TTC549 (cell line): ENCODE results near the gene MYO5B.

Source experiments
- FAIRE-seq: peaks from 2 replicates; lab custom pipeline; 2012; peaks lifted over from hg19 to GRCh38; lab: Jason Lieb, UNC

MYO5B gene

DNA sequence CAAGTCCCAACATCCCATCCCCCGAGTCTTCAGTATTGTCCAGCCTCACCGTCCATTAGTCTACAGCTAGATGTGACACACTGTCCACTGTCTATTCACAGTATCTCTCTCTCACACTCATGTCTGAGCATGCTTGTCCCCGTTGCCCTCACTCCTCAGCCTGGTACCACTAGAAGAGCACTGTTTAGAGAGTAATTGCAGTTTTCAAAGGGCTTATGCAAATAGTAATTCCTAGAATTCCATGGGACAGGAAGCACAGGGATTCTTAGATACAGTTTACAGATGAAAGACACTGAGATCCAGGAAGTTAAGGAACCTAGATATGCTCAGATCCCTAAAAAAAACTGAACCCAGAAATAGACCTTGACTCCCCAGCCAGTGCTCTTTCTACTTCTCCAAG lies 125.5 kb downstream of the MYO5B start:
- FAIRE-seq, result no peak

DNA sequence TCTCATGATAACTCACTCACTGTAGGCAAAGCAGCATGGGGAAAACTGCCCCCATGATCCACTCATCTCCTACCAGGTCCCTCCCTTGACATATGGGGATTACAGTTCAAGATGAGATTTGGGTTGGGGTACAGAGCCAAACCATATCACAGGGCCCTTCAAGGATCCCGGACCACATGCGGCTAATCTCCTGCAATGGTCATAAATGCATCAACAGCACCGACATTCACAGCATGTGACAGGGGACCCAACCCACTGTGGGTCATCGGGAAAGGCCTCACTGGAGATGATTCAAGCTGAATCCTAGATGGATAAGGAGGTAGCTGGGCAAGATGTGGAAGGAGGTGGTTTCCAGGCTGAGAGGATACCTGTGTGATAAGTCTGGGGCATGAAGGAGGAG lies 129.4 kb downstream of the MYO5B start:
- FAIRE-seq, result no peak

DNA sequence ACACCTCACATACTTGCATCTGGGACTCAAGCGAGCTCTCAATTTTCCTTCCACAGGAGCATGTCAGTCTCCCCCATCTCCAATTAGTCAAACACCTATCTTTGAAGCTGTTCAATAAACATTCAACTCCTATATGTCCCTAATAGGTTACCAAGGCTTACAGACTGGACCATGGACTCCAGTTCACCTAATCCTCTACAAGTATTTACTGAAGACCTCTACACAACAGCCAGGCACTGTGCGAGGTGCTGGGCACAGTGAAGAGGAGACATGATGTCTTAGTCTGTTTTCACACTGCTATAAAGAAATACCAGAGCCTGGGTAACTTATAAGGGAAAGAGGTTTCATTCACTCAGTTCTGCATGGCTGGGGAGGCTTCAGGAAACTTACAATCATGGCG lies 129.9 kb downstream of the MYO5B start:
- no peak for FAIRE-seq

DNA sequence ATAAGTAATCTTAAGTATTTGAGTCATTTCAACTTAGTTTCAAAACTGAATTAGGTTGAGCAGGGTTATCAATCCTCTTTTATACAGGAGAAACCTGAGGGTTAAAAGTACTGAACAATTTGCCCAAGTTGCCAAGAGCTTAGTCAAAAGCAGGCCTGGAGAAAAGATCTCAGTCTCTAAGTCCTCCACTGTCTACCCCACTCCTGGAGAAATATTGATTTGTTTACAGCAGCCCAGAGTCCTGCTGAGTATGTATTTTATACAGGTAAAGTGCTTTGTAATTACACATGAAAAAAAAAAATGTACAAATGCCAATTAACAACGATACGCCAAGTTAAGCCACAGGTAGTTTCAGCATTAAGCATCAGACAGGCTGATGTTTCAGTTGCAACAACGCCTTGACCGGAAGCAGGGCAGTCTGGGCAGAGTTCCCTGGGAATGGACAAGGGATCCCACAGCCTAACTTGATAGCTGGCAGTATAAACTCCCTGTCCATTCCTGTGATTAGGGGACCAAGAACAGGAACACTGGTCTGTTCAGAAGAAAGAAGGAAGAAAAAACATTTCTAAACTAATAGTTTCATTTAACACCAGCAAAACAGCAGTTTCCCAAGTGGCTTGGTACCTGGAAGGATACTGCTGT lies 132.9 kb downstream of the MYO5B start:
- FAIRE-seq, result no peak

DNA sequence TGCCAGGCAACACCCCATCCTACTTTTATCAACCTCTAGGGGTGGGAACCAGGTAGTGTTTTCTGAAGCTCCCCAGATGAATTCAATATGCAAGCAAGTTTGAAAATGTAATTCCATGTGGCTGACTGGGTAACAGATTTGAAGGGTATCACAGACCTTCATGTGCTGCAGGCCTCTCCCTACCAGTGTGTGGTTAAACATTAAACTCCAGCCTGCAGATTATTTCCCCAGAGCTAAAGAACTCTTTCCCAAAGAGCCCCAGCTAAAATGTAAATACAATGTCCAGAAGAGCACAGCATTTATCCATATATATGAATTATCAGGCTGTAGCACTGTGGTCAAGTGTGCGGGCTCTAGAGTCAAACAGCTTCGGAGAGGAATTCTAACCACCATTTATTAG lies 134.1 kb downstream of the MYO5B start:
- no peak for FAIRE-seq

DNA sequence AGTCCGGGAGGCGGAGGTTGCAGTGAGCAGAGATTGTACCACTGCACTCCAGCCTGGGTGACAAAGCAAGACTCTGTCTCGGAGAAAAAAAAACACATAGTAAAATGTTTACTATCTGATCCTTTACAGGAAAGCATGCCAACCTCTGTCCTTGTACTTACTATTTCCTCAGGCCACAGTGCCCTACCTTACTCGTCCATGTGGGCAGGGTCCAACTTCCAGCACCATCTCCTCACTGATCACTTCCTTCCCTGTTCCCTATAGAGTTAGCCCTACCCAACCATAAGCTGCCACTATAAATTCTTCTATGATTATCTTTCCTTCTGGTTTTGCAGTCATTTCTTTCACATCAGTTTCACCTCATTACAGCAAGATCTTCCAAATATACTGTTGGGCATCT lies 136.2 kb downstream of the MYO5B start:
- no peak for FAIRE-seq

DNA sequence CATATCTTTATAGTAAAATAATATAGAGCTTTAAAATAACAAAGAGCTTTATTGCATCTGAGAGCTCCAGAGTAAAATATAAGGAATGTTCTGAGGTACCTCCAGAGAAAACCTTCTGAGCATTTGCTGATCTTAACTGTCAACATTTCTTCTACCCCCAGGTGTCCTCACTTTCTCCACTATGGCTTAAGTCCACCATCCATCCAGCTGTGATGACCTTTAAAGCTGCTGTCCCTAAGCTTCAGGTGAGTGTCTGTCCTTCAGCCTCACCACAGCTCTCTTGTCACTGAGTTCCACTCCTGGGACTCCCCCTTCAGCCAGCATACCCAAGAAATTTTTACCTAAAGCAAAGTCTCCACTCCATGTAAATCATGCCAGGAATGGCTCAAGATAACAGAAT lies 137.9 kb downstream of the MYO5B start:
- no peak for FAIRE-seq

DNA sequence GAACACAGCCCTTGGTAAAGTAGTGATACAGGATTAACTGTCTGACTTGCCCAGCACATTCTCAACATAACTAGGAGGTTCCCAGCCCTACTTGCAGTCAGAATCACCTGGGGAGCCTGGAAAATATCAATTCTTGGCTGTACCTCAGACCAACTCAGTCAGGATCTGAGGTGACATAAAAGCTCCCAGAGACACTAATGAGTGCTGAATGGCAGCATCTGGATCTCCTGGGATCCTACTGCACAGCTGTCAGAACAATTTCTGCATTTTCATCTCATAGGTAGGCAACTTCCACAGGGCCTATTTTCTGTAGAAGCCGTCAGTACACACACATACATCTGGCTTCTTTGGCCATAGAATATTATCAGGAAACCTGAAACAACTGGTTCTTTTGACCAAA lies 138.8 kb downstream of the MYO5B start:
- FAIRE-seq, result no peak

DNA sequence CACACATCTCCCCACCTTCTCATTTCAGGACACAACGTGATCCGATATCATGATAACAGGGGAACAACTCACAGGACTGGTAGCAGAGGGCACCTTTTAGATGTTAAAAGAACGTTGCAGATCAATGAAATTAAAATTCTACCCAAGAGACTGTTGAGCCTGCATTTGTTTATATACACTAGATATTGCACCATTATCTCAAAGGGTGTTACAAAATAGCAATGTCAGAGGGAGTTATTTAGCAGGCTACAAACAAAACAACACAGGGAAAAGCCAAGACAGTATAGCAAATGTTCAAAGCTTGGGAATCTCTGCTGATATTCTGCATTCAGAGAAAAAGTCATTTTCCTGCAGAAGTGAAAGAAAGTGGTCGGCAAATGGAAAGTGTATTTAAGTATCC lies 139.5 kb downstream of the MYO5B start:
- FAIRE-seq, result no peak

DNA sequence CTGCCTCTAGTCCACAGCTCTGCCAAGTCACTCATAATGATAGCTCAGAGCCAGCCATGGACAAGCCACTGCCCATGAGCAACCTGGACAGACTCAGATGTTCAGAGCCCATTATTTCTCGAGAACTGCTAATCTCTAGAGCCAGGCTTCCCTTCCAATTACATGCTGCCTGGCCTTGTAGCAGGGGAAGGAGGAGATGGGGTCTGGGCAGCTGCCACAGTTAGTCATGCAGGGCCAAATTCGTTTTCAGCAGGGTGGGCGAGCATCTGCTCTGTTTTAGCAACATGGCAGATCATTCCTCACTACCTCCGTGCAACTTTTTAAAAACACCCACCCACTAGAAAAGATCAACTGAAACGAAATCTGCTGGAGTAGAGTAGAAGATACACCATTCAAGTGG lies 141.8 kb downstream of the MYO5B start:
- no peak for FAIRE-seq

DNA sequence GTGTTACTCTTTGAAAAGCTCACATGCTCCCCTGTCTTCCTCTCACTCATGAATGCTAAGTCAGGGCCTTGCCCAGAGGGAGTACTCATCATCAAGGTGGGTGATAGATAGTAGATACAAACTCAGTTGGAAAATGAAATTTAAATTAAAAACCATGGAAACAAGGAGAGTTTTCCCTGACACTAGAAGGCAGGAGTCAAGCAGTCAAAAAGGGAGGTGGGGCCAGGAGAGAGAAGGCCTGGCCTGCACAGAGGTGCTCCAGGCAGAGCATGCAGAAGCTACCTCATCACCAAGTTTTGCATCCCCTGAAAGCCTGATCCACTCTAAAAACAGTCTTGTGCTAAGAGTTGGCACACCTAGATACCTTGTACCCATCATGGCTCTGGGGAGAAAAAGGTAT lies 143.7 kb downstream of the MYO5B start:
- no peak for FAIRE-seq

DNA sequence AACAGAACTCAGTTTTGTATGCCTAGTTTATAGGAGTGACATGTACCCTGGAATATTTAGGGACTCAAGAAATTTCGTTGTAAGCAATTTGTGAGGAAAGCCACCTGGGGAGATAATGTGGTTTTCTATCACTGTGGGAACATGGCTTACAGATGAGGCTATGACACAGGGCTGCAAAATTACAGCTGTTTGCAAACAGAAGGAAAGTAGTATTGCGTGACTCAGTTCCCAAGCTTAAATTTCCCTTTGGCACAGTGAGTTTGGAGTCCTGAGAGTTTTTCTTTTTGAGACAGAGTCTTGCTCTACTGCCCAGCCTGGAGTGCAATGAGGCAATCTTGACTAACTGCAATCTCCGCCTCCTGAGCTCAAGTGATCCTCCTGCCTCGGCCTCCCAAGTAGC lies 149.8 kb downstream of the MYO5B start:
- no peak for FAIRE-seq

DNA sequence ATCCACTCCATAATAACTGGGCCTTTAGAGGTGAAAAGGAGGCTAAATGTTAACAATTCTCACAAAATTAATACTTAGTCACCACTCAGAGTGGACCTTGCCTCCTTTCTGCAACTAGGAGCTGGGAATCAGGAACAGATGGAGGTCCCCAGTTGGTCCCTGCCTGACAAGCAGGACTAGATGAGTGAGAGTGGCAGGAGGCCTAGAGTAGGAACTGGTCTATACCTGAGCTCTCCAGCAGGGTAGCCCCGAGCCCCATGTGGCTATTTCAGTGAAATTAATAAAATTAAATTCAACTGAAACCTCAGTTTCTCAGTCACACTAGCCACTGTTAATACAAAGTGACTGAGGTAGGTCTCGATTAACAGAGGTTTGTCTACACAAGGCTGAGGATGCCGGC lies 150.5 kb downstream of the MYO5B start:
- no peak for FAIRE-seq

DNA sequence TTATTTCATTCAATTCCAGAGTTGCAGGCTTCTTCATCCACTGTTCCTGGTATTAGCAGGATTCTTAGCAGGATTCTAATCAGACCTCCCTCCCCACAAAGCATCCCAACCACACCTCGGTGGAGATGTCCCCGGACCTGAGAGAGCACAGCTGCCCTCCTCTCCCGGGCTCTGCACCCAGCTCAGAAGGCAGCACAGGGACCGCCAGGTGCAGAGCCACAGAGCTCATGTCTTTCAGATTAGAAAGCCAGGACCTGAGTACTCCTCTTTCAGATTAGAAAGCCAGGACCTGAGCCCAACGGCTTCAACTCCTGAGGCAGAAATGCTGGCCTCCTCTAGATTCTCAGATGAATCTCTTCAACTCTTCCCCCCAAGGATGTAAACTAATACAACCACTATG lies 152.3 kb downstream of the MYO5B start:
- no peak for FAIRE-seq

DNA sequence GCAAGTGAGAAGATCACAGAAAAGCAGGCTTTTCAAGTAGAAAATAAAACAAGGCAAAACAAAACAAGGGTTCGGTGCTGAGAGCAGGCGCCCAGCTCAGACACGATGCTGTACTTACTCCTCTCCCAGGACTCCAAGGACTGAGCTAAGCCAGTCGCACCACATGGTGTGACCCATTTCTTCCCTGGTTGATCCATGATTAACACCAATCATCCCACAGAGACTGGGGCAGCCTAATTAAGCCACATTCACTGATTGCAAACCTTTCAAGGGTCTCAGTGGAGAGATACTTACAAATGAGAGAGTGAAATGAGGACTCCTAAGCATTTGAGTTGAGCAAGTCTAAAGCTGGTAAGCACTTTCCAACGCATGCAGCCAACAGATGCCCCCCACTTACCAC lies 155.2 kb downstream of the MYO5B start:
- no peak for FAIRE-seq

DNA sequence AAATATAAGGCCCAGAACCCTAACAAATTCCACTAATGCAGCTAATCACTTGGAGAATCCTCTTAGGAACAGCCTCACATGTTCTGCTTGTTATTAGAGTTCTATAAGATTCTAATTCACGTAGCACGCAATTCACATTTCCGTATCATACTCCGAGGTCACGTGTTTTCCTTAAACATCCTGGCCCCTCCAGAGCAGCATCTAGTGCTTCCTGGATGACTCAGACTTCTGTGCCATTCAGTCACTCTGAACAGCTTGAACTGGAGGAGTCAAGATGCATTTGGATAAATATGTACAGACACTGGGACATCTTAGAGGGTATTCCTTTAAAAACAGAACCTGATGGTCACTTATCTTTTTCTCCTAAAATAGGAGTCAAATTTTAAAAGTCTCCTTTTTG lies 156.5 kb downstream of the MYO5B start:
- no peak for FAIRE-seq

DNA sequence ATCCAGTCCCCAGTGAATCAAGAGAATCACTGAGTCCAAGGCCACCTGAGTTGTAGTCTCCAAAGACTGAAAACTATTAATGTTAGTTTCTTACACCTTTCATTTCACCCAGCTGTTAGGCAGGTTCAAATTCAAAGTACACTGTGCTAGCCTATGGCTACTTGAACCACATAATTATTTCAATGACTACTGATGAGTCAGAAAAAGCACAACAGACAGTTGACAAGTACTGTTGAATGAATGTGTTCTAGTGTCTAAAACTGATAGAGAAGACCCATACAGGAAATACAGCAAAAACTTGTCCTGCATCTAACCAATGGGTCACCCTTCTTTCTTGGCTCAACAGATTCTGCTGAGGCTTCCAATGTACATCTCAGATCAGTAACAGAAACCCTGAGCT lies 160.9 kb downstream of the MYO5B start:
- no peak for FAIRE-seq

DNA sequence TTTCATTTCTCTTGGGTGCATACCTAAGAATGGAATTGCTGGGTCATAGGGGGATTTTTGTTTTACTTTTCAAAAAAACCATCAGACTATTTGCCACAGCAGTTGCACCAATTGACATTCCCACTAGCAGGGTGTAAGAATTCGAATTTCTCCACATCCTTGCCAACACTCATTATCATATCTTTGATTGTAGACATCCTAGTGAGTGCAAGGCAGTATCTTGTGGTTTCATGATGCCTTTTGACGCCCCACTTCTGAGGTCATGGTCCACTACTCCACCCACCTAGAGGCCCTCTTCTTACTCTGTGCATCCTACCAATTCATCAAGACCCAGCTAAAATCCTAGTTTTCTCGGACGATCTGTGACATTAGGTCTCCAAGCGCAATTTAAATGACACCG lies 161.9 kb downstream of the MYO5B start:
- FAIRE-seq, result no peak

DNA sequence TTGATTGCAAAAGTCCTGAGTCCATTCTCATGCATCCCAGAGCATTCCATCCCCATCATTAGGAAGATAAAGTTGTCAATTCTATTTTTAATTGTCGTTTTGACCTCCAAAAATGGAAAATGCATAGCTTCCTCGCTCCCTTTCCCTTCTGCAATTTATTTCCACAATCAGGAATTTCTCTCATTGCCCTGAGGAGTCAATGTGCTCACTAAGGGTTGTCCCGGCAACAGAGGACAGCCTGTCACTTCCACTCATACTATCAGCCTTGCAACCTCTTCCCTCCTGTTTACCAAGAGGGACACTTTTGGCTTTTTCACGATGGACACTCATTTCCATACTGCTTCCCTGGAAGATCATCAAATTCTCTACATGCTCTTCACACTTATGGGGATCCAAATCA lies 164.8 kb downstream of the MYO5B start:
- no peak for FAIRE-seq

DNA sequence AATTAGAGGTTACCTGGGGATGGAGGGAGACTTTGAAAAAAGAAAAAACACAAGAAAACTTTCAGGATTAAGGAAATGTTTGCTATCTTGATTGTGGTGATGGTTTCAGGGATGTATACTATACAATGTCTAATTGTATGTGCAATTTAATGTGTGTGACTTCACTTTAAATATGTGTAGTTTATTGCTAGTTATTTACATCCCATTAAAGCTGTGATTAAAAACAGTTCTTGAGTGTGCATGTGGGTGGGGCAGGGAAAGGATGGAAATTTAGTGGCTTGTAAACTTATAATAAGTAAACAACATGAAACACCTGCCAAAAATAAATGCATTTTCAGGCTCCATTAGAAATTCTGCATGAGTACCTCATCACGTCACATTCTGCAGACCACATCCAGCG lies 167.0 kb downstream of the MYO5B start:
- no peak for FAIRE-seq

DNA sequence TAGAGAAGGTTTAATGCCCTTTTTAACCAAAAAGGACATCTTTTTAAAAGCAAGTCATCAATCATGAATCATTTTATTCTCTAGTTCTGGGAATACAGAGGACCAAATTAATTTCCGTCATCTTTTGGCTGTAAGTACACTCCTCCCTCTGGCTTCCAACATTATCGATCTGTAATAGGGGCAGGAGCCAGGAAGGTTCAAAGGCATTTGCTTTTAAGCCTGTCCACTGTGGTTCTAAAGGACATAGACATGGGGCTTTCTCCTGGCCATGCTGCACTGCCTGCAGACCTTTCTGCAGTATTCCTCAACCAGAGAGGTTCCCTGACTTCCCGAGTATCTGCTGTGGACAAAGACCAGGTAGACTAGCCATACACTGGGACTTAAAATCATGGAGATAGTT lies 170.5 kb downstream of the MYO5B start:
- FAIRE-seq, result no peak

DNA sequence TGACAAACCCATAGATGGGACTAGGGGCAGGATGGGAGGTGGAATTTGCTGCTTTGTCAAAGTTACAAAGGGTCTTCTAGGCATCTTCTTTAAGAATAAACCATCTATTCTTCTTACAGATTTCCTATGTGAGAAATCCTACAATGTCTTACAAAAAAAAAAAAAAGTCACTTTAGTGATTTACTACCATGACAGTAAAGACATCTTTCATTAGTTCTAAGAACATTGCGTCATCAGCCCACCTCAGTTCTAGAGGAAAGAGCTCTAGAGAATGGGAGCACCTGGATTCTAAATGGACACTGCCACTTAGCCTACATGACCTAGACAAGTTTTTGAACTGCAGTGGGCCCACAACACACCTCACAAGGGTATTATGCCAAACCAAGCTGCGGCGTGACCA lies 172.0 kb downstream of the MYO5B start:
- no peak for FAIRE-seq

DNA sequence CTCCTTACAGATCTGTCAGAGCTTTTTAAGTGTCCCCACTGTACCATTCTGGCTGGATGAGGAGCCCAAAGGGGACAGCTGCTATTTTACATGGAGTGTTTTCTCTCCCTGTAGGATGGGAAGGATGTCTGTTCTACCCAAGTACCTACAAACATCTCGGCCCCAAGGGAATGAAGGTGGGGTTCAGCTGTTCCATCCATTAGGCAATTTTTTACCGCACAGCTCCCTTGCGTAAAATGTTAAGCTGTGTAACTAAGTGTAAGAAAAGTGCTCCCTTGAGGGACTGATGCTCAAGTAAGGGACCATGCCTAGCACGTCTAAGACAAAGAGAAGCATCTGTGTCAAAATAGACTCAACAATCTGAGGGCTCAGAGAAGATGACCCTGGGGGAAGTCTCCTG lies 180.3 kb downstream of the MYO5B start:
- no peak for FAIRE-seq

DNA sequence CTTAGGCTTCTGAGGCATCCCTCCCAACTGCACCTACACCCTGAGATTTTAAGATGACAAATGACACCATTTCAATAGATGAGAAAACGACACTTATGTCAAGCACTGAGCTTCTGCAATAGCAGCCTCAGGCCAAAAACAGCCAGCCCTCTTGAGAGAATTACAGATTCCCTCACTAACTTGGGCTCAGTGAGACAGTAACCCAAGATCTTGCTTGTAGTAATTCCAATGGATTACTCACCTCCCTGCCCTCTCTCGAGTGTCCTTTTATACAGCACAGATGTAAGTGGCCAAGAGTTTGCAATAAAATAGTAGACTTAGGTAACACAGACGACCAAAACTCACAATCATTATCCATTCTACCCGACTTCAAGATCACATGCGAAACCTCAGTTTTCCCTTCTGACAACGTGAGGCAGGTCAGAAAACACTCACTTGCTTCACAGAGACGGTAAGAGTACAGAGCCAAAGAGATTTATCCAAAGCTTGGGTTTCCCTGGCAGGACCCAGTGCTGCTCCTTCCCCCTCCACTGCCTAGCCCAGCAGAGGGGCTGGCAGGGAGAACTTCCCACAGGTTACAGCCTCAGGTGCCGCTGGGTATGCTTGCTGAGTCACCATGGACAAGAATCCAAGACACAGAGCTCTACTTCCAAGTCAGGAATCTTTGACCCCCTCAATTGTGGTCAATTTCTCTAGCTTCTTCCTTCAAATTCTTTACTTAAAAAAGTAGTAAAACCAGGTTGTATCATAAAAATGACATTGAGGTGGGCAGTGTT lies 181.4 kb downstream of the MYO5B start:
- no peak for FAIRE-seq
